ENCODE data around the gene CAPN2. TPM values are rescaled to one million over a fixed set of nuclear protein-coding genes. Genes with fewer than 3 reads are reported as not detected.

Gene CAPN2
- total and polyA plus RNA-seq, 2 donors from 2014 or later: 175 to 276 TPM

- H3K9me3 ChIP-seq (ENCODE audit: control insufficient read depth in 2 of 3, insufficient read depth in 1 of 3, low read length in 3 of 3): no peaks in the 10 kb centered on the region
- TF ChIP-seq CTCF (IDR thresholded peaks at IDR 0.05; ENCODE audit: borderline replicate concordance, extremely low read depth, insufficient read depth): no peak
- intact Hi-C loops (cut with DNase I): no loop called here
- DNase-seq: no peak
- no peak overlapping the region for H3K27ac ChIP-seq (ENCODE audit: low read depth in 2 of 2, low read length in 2 of 2)
- H3K27me3 ChIP-seq (ENCODE audit: control insufficient read depth, insufficient read depth, low read length): no peaks in the 10 kb centered on the region
- FAIRE-seq: no peak
- H3K9ac ChIP-seq (ENCODE audit: low read length in 3 of 3): no peak overlapping the region
- H3K36me3 ChIP-seq (ENCODE audit: control insufficient read depth in 2 of 3, insufficient read depth in 3 of 3, low read length in 3 of 3): peaks cover 3 to 60% (median 24%) of the 10 kb centered on the region in 3 donors
- no peak overlapping the region for H3K4me3 ChIP-seq (ENCODE audit: low read length in 3 of 3)
- no peaks in the 10 kb centered on the region for H3K4me1 ChIP-seq (ENCODE audit: control insufficient read depth in 2 of 3, insufficient read depth in 2 of 3, low read depth in 1 of 3, low read length in 3 of 3)
These were observed 44.7 kb downstream of the CAPN2 start for GRCh38 chr1:223756806-223757700.

DNA sequence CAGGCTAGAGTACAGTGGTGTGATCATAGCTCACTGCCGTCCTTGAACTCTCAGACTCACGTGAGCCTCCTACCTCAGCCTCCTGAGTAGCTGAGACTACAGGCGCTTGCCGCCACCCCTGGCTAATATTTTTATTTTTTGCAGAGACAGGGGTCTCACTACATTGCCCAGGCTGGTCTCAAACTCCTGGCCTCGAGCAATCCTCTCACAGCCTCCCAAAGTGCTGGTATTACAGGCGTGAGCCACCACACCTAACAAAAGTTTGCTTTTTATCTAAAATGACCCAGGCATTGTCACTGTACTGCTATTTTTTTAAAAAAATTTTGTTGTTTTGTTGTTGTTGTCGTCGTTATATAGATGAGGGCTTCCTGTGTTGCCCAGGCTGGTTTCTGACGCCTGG, 46.4 kb downstream of the CAPN2 start:
- Histone ChIP-seq H3K9ac (ENCODE audit: low read length in 3 of 3) (no peak overlapping the region), H3K9me3 (ENCODE audit: control insufficient read depth in 2 of 3, insufficient read depth in 1 of 3, low read length in 3 of 3) (no peaks in the 10 kb centered on the region), H3K36me3 (ENCODE audit: control insufficient read depth in 2 of 3, insufficient read depth in 3 of 3, low read length in 3 of 3) (peaks cover 3 to 57% (median 23%) of the 10 kb centered on the region in 3 donors), H3K27me3 (ENCODE audit: control insufficient read depth, insufficient read depth, low read length) (no peaks in the 10 kb centered on the region), H3K27ac (ENCODE audit: low read depth in 2 of 2, low read length in 2 of 2) (no peak overlapping the region), H3K4me3 (ENCODE audit: low read length in 3 of 3) (no peak overlapping the region), H3K4me1 (ENCODE audit: control insufficient read depth in 2 of 3, insufficient read depth in 2 of 3, low read depth in 1 of 3, low read length in 3 of 3) (no peaks in the 10 kb centered on the region)
- intact Hi-C loops (cut with DNase I): no loop called here
- no peak for TF ChIP-seq CTCF (IDR thresholded peaks at IDR 0.05; ENCODE audit: borderline replicate concordance, extremely low read depth, insufficient read depth)
- no peak for DNase-seq
- no peak for FAIRE-seq

DNA sequence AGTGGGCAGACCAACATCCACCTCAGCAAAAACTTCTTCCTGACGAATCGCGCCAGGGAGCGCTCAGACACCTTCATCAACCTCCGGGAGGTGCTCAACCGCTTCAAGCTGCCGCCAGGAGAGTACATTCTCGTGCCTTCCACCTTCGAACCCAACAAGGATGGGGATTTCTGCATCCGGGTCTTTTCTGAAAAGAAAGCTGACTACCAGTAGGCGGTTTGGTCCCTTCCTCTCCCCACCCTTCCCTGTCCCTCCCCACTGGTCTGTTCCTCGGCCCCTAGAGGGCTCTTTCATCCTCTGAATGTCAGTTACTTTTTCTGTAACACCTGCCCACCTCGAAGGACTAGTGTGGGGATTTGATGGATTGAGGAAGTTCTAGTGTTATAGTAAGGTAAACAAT, 46.9 kb downstream of the CAPN2 start:
- H3K36me3 ChIP-seq (ENCODE audit: control insufficient read depth in 2 of 3, insufficient read depth in 3 of 3, low read length in 3 of 3): peaks cover 3 to 57% (median 25%) of the 10 kb centered on the region in 3 donors
- no peak overlapping the region for H3K9ac ChIP-seq (ENCODE audit: low read length in 3 of 3)
- FAIRE-seq: no peak
- TF ChIP-seq CTCF (IDR thresholded peaks at IDR 0.05; ENCODE audit: borderline replicate concordance, extremely low read depth, insufficient read depth): no peak
- H3K9me3 ChIP-seq (ENCODE audit: control insufficient read depth in 2 of 3, insufficient read depth in 1 of 3, low read length in 3 of 3): no peaks in the 10 kb centered on the region
- H3K4me3 ChIP-seq (ENCODE audit: low read length in 3 of 3): no peak overlapping the region
- DNase-seq: no peak
- H3K27me3 ChIP-seq (ENCODE audit: control insufficient read depth, insufficient read depth, low read length): no peaks in the 10 kb centered on the region
- H3K27ac ChIP-seq (ENCODE audit: low read depth in 2 of 2, low read length in 2 of 2): no peak overlapping the region
- intact Hi-C loops (cut with DNase I): no loop called here
- H3K4me1 ChIP-seq (ENCODE audit: control insufficient read depth in 2 of 3, insufficient read depth in 2 of 3, low read depth in 1 of 3, low read length in 3 of 3): no peaks in the 10 kb centered on the region

All from kidney (tissue), 14 donors.